ENCODE results near the gene ARHGEF40. TPM values are rescaled to one million over a fixed set of nuclear protein-coding genes. Genes with fewer than 3 reads are reported as not detected.

Gene ARHGEF40
- total RNA-seq, 2 experiments from 2014 or later, result 1.2 to 1.3 TPM

DNA sequence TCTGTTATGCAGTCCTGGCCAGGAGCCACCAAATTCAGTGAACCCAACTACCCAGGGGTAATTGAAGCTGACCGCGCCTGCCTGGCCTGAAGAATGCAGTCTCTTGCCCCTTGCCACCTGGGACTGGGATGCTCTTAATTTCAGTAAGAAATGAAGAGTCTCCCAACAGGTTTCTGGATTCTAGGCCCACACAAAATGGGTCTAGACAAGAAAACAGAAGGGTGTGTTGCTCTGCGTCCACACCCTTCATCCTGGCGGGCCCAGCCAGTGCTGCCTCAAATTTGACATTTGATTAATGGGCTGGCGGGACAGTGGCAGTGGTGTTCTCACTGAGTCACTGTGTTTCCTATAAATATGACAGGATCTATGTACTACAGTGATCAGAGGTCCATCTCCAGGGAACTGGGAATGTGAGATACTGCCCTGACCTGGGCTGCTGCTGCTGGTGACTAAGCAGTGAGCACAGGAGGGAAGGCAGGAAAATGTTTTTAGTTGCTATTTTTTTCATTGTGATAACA lies 37.2 kb downstream of the ARHGEF40 start:
- CTCF ChIA-PET, result interaction anchor here (2.1 to 6.8 kb wide), 3 partner anchors 13 to 92 kb away, joined by 5 to 116 read pairs (median 94); no protein-coding TSS in a partner anchor
- H3K4me1 ChIP-seq (ENCODE audit: insufficient read depth, low read length), result peaks cover 18% of the 10 kb centered on the region
- H3K9me3 ChIP-seq (ENCODE audit: control insufficient read depth in 1 of 2, insufficient read depth in 1 of 2, low read length in 2 of 2), result no peaks in the 10 kb centered on the region

DNA sequence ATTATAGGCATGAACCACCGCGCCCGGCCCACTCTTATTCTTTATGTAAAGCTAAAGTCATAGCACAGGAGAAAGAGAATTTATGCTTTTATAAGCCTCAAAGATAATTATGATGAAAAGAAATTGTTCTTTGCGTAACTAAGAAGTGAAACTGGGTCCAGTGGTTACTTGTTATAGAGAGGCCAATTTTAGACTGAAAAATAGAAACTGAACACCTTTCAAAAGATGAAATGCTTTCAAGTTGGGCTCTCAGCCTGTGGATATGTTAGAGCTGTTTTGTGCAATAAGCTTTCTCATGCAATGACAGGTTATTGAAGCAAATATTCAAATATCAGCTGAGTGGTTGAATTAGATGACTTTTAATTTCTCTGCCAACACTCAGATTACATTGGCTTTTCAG lies 38.7 kb downstream of the ARHGEF40 start:
- DNase-seq (no peak), ATAC-seq (ENCODE audit: poor library complexity) (no peak)
- H3K4me3 Mint-ChIP-seq, result no peak overlapping the region
- no peak overlapping the region for H3K4me3 ChIP-seq (ENCODE audit: low read length)
- TF ChIP-seq, protein P1, sequence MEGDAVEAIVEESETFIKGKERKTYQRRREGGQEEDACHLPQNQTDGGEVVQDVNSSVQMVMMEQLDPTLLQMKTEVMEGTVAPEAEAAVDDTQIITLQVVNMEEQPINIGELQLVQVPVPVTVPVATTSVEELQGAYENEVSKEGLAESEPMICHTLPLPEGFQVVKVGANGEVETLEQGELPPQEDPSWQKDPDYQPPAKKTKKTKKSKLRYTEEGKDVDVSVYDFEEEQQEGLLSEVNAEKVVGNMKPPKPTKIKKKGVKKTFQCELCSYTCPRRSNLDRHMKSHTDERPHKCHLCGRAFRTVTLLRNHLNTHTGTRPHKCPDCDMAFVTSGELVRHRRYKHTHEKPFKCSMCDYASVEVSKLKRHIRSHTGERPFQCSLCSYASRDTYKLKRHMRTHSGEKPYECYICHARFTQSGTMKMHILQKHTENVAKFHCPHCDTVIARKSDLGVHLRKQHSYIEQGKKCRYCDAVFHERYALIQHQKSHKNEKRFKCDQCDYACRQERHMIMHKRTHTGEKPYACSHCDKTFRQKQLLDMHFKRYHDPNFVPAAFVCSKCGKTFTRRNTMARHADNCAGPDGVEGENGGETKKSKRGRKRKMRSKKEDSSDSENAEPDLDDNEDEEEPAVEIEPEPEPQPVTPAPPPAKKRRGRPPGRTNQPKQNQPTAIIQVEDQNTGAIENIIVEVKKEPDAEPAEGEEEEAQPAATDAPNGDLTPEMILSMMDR (IDR thresholded peaks at IDR 0.05), result no peak
- no peaks in the 10 kb centered on the region for H3K27me3 ChIP-seq (ENCODE audit: control insufficient read depth in 1 of 2, insufficient read depth in 2 of 2, low read length in 2 of 2)
- H3K27me3 Mint-ChIP-seq, result no peaks in the 10 kb centered on the region
- H3K36me3 ChIP-seq (ENCODE audit: insufficient read depth, low read length), result no peaks in the 10 kb centered on the region
- no peak overlapping the region for H3K27ac Mint-ChIP-seq
- H3K4me1 Mint-ChIP-seq (ENCODE audit: low read depth), result peaks cover 17% of the 10 kb centered on the region
- H3K27ac ChIP-seq (ENCODE audit: low read depth in 1 of 2, low read length in 2 of 2), result no peak overlapping the region
- H3K9me3 ChIP-seq (ENCODE audit: control insufficient read depth in 1 of 2, insufficient read depth in 1 of 2, low read length in 2 of 2), result no peaks in the 10 kb centered on the region
- ChIA-PET CTCF (interaction anchor here (6.8 kb wide), 1 partner anchor 14 kb away, joined by 116 read pairs; no protein-coding TSS in a partner anchor), POLR2A (no interaction called here)
- H3K9me3 Mint-ChIP-seq, result no peaks in the 10 kb centered on the region
- intact Hi-C loops (cut with DNase I, micrococcal nuclease), result loop anchor here (1.0 to 10.0 kb wide), 3 partner anchors 94 to 414 kb away; no protein-coding TSS in a partner anchor
- H3K36me3 Mint-ChIP-seq (ENCODE audit: low read depth), result no peaks in the 10 kb centered on the region
- peaks cover 12% of the 10 kb centered on the region for H3K4me1 ChIP-seq (ENCODE audit: insufficient read depth, low read length)

More for the DNA sequence above, 37.2 kb downstream of the ARHGEF40 start:
- Mint-ChIP-seq H3K27me3 (no peaks in the 10 kb centered on the region), H3K4me3 (no peak overlapping the region), H3K36me3 (ENCODE audit: low read depth) (no peaks in the 10 kb centered on the region), H3K9me3 (no peaks in the 10 kb centered on the region), H3K27ac (no peak overlapping the region), H3K4me1 (ENCODE audit: low read depth) (peaks cover 27% of the 10 kb centered on the region)
- POLR2A ChIA-PET, result no interaction called here
- TF ChIP-seq, protein P1 (IDR thresholded peaks at IDR 0.05), result no peak
- DNase-seq (no peak), ATAC-seq (ENCODE audit: poor library complexity) (no peak)
- H3K27me3 ChIP-seq (ENCODE audit: control insufficient read depth in 1 of 2, insufficient read depth in 2 of 2, low read length in 2 of 2), result no peaks in the 10 kb centered on the region
- intact Hi-C loops (cut with DNase I, micrococcal nuclease), result loop anchor here (10.0 kb wide), 2 partner anchors 253 to 413 kb away; no protein-coding TSS in a partner anchor
- H3K36me3 ChIP-seq (ENCODE audit: insufficient read depth, low read length), result no peaks in the 10 kb centered on the region
- H3K4me3 ChIP-seq (ENCODE audit: low read length), result no peak overlapping the region
- H3K27ac ChIP-seq (ENCODE audit: low read depth in 1 of 2, low read length in 2 of 2), result no peak overlapping the region

DNA sequence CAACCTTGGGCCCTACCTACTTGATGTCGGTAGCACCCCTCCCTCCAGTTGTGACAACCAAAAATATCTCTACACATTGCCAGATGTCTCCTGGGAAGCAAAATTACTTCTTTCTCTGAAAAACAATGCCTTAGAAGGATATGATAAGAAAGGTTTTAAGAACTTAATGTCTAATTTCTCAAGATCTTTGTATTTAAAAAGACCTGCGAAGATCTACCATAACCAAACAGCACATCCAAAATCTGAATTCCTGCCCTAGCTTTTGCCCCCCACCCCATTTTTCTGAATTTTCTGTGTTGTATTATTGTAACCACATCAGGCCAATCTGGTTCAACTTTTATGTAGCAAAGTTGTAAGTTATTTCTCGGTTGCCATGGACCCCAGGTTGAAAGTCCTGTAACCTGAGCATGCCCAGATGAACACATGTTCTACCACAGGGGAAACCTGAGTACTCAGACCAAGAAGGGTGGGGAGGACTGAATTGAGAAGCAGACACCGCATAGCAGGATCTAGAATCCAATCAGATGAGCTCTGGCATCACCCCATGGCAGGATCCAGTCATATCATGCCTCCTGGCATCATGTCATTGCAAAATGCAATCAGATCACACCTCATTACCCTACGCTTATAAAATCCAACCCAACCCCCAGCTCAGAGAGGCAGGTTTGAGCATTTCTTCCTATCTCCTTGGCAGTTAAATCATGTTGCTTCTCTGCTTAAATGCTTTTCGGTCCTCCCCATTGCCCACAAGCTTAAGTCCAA lies 39.5 kb downstream of the ARHGEF40 start:
- H3K9me3 Mint-ChIP-seq, result no peaks in the 10 kb centered on the region
- ChIA-PET CTCF (interaction anchor here (1.0 to 6.8 kb wide), 3 partner anchors 15 to 22 kb away, joined by 3 to 116 read pairs (median 6); no protein-coding TSS in a partner anchor), POLR2A (no interaction called here)
- H3K36me3 Mint-ChIP-seq (ENCODE audit: low read depth), result no peaks in the 10 kb centered on the region
- intact Hi-C loops (cut with DNase I, micrococcal nuclease), result loop anchor here (10.0 kb wide), 2 partner anchors 255 to 415 kb away; no protein-coding TSS in a partner anchor
- TF ChIP-seq, protein P1 (IDR thresholded peaks at IDR 0.05), result no peak
- Histone ChIP-seq H3K36me3 (ENCODE audit: insufficient read depth, low read length) (no peaks in the 10 kb centered on the region), H3K9me3 (ENCODE audit: control insufficient read depth in 1 of 2, insufficient read depth in 1 of 2, low read length in 2 of 2) (no peaks in the 10 kb centered on the region), H3K4me3 (ENCODE audit: low read length) (no peak overlapping the region), H3K4me1 (ENCODE audit: insufficient read depth, low read length) (peaks cover 6% of the 10 kb centered on the region), H3K27ac (ENCODE audit: low read depth in 1 of 2, low read length in 2 of 2) (no peak overlapping the region), H3K27me3 (ENCODE audit: control insufficient read depth in 1 of 2, insufficient read depth in 2 of 2, low read length in 2 of 2) (no peaks in the 10 kb centered on the region)
- H3K27ac Mint-ChIP-seq, result no peak overlapping the region
- no peaks in the 10 kb centered on the region for H3K27me3 Mint-ChIP-seq
- no peak for ATAC-seq (ENCODE audit: poor library complexity)
- DNase-seq, result peak in 1 of 14 experiments; percentile 15
- H3K4me3 Mint-ChIP-seq, result no peak overlapping the region
- peaks cover 14% of the 10 kb centered on the region for H3K4me1 Mint-ChIP-seq (ENCODE audit: low read depth)
